GM21717 (cell line): ENCODE results near the gene TRPV4.

Source experiments
- ATAC-seq: cut with Tn5 transposase; IDR thresholded peaks from one replicate; pipeline ENCODE4 v1.9.1; 2021; ENCODE audit warnings: mild to moderate bottlenecking, moderate library complexity; ENCODE audit not compliant: unreplicated experiment

The TRPV4 gene

DNA sequence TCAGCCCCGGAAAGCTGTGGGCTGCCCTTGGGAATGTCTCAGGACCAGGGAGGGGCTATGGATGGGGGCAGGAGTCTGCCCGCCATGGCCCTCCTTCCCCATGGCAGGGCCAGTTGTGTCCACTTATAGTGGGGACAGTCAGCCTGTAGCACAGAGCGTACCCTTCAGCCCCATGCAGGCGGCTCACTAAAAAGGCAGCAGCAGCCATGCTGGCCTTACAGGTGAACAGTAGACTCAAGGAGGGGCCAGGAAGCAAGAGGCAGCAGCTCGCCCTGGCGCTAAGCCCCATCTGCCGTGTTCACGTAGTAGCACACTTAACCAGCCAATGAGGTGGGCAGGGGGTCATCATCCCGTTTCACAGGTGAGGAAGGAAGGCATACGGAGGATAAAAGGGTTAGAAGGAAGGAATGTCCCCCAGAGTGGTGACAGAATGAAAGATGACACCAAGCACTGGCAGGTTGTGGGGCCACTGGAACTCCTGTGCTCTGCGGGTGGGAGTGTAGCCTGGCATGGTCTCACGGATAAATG is 66.9 kb downstream of the TRPV4 start:
- ATAC-seq, result no peak

DNA sequence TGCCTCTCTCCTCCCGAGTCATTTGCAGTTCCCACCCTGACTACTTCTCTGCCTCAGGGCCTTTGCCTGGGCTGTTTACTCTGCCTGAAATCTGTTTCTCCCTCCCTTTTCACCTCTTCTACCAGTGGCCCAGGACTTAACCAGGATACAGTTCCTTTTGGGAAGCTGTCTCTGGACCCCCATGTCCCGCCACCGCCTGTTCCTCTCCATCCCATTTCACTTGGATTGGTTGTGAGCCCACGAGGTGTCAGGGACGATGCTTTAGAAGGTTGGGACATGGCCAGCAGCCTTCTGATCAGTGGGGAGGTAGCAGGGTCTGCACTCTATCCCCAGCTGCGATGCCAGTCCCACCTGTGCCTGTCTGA is 67.8 kb downstream of the TRPV4 start:
- ATAC-seq, result no peak

DNA sequence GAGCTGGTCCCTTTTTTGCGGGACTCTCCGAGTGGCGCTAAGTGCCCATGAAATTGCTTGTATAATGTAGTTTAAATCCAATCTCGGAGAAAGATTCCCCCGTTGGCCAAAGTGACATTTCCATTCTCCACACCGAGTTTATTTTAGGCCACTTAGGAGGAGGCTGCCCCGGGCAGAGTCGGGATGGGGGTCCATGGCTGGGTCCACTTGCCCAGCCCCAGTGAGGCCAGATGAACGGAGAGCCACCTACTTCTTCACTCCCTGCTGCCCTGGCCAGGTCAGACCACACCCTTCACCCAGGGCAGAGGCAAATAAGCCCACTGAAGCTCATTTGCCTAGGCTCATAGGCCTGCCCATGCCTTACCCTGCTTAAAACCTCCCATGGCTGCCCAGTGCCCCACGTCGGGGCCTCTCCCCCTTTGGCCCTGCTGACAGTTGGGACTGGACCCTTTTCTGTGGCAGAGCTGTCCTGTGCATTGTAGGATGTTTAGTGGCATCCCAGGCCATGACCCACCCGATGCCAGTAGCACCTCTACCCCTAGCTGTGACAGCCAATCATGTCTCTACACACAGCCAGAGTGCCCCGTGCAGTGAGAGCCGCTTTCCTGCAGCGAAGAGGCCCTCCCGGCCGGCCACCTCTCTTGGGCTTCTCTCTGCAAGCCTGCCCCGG is 68.3 kb downstream of the TRPV4 start:
- ATAC-seq, result no peak

DNA sequence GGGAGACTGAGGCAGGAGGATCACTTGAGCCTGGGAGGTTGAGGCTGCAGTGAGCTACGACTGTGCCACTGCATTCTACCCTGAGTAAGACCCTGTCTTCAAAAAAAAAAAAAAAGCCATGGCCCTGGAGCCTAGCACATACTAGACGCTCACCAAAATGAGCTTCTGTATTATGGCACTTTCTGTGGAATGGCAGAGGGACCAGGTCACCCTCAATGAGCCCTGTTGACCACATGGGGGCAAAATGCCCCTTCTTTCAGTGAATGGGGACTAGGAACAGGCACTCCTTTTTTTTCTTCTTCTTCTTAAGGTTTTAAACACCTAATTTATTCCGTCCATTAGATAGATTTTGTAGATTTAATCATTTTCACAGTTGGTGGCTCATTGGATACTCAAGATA is 69.1 kb downstream of the TRPV4 start:
- no peak for ATAC-seq

DNA sequence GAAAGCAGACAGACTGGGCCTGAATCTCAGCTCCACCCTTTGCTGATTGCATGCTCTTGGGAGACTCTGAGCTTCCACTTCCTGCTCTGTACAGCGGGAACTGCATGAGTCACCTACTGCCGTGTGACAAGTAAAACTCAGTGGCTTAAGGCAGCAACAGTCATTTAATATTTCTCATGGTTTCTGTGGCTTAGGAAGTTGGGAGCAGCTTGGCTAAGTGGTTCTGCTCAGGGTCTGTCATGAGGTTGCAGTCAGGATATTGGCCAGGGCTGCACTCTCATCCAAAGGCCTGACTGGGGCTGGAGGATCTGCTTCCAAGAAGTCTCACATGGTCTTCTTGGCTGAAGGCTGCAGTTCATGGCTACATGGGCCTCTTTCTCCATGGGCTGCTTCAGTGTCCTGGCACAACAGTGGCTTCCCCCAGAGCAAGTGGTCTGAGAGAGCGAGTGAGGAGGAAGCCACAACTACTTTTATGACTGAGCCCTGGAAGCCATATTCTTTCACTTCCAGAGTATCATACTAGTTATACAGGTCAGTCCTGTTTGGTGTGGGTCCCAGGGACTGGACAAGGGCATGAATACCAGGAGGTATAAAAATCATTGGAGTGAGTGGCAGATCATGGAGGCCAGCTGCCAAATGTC is 69.9 kb downstream of the TRPV4 start:
- ATAC-seq, result no peak

DNA sequence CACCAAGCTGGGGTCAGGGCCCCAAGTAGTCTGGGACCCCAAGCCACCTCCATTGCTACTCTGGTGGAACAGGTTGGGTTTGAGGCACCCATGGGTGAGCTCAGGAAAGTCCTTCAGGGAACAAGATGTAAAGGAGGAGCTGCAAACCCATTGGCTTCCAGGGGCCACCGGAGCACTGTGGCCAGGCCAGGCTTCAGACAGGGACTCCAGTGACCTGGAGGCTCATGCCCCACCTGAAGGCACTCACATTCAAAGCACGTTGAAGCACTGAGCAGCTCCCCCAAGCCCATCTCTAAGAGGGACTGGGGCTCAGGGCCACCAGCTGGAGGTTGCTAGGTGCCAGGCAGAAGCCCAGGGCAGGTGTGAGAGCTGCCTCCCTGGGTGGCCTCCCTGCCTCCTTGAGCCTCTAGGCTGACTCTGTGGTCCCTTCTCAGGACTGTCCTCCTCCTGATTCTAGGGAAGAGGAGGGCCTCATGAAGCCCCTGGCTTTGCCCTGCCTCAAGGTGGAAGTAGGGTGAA is 70.5 kb downstream of the TRPV4 start:
- ATAC-seq, result no peak

DNA sequence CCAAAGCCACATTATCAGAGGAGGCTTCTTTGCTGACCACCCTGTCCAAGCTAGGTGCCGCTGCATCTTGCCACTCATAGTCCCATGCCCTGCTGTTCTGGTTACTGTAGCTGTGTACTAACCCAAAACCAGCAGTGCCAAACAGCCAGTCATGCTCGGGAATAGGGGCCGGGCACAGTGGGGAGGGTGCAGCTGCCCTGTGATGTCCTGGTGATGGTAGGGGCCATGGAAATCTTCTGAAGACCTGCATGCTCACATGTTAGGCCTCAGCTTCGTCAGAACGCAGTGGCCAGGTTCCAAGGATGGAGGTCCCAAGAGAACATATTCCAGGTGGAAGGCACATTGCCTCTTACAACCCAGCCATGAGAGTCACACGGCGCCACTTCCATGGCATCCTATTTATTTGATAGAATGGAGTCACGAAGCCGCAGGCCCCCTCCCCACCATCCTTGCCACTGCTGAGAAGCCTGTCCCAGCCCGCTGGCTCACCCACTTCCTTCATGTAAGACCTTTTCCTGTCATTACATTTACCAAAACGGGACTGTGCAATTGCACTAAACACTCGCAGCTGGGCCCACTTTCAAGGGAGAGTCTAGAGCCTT is 71.0 kb downstream of the TRPV4 start:
- no peak for ATAC-seq

DNA sequence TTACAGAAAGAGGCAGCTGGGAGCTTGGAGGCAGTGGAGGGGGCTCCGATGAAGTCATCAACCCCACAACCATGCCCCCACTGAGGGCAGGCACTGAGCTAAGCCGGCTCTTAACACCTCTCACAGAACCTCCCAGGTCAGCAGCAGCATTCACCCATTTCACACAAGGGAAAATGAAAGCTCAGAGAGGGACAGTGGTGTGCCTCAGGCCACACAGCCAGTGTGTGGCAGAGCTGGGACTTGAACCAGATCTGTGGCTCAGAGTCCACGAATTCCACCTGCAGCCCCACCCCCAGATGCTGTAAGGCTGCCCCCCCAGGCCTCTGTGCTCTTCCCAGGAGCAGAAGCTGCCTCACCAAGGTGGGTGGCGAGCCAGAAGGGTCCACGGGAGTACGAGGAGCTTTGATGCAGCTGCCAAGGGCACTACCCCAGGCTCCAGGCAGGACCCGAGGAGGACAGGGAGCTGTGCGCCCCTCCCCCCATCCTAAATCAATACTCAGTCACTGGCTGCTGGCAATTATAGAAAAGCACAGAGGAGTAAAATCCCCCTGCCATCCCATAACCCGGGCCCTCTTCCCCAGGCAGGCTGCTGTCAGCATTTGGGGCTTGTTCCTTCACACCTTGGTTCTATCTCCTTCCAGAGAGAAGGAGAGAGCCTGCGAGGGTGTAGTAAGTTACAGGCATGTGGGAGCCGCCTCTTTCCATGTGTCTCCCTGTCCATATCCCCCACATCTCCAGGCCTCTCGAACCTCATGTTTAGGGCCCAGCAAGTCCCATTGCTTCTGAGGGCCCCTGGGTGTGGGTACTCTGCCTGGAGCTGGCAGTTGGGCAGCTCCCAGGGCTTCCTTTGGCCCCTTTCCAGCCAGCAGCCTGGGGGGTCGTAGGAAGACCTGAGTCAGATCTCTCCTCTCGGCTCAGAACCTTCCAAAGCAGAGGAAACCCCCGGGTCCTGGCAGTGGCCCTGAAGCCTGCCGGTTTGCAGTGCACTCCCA is 72.0 kb downstream of the TRPV4 start:
- no peak for ATAC-seq

DNA sequence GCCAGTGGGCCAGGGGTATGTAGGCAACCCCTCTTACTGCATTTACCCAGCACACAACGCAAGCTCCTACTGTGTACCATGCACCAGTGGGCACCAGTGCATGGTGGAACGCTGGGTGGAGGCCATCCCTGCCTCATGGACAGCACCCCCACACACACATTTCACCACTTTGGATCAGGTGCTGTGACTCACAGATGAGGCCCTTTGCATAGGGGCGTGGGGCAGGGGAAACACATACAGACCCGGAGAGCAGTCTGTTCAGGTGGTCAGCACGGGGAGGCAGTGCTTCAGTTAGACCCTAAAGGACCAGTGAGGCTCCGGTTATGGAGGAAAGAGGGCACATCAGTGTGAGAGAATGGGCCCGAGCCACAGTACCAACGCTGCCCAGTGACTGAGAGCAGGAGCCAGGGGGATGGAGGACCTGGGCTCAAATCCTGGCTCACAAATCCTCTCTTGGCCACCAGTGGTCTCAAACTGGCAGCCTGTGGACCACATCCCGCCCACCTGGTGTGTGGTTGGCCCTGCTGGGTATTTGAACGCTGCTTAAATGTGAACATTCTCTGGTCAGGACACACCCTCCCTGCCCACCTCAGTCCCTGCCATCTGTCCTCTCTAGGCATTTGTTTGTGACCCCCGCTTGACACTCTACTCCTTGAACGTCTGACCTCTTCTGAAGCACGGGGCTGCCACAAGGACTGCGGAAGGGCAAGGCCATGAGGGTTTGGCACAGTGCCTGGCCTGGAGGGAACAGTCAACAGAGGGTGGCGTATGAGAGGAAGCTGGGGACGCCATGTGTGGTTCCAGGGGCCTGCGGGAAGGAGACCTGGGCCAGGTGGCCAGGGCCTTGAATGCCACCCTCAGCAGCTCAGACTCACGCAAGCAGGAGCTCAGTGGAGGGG is 72.9 kb downstream of the TRPV4 start:
- no peak for ATAC-seq

DNA sequence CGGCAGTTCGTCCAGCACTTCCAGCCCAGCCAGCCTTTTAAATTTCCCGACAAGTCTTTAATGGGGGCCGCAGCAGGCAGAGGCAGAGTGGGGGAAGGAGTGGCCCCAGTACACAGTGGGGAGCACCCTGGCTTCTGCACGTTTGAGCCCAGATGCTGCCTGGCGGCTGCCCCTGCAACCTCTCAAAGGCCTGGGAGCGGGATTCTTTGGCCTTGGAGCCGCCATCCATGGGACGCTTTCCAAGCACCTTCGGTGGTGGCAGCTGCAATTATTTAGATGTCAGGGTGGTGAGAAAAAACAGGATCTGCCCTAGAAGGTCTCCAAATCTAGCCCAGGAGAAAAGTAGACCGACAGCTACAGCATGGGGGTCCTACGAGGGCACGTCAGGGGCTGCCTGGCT is 73.6 kb downstream of the TRPV4 start:
- ATAC-seq, result no peak

DNA sequence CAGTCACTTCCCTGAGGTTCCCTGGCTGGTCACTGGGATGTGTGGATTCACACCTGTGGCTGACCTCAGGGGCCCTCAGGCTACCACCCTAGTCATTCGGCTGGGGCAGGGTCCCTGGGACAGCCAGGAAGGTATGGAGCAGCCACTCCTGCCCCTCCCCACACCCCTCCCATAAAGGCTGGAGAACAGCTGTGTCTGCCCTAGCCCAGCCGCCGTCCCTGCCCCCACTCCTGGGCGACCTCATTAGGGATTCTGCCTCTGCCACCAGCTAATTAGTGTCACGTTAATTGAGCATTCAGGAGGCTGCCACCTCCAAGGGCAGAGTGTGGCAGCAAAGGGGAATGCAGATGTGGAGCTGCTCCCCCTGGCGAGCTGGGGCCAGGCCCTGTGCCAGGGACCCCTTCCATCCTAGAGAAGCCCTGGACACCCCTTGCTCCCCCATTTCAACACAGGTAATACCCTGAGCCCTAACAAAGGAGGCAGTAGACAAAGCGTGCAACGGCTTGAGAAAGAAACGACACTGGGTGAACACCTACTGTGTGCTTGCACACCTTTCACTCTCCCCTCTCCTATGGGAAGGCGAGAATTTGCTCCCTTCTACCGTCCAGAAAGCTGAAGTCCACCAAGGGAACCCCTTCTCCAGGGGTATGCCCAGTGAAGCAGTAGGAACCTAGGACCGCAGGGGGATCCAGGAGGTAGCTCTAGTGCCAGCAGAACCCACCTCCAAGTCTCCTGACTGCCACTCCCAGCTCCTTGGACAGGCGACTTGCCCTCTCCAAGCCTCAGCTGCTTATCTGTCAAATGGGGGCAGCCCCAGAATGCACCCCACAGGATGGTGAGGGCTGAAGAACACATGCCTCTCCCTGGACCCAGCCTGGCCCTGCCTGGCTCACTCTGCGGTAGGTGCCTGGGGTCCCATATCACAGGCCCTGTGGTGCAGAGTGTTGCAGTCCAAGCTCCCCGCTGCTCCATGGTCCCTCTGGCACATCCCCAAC is 74.5 kb downstream of the TRPV4 start:
- ATAC-seq, result no peak

DNA sequence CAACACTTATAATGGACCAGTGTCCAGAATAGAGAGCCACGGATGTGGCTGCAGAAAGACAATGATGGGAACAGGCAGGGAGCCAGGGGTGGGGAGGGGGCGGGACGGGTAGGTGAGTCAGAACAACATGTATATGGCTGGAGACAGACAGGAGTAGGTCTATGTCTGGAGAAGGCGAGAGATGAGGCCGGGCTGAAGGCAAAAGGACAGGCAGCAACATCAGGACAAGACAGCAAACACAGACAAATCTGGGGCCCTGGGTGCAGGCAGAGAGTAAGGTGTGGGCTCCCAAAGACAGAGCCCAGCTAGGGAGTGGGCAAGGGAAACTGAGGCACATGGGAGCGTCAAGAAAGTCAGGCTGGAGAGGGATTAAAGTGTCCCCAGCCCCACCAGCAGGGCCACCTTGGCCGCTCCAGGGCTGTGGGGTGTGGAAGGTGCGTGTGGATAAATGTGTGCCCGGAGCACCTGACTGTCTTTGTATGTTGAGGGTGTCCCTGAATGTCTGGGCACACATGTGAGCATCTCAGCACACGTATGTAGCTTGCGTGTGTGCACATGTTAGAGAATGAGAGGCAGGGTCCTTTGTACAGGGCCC is 75.4 kb downstream of the TRPV4 start:
- ATAC-seq, result no peak

DNA sequence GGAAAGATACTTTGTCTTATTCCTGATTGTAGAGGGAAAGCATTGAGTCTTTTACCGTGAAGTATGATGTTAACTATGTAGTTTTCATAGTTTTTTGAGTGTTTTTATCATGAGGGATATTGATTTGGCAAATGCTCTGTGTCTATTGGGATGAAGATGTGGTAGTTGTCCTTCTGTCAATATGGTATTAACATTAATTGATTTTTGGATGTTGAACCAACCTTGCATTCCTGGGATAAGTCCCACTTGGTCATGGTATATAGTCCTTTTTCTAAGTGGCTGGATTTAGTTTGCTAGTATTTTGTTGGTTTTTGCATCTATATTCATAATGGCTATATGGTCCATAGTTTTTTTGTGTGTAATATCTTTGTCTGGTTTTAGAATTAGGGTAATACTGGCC is 76.7 kb downstream of the TRPV4 start:
- ATAC-seq, result no peak

DNA sequence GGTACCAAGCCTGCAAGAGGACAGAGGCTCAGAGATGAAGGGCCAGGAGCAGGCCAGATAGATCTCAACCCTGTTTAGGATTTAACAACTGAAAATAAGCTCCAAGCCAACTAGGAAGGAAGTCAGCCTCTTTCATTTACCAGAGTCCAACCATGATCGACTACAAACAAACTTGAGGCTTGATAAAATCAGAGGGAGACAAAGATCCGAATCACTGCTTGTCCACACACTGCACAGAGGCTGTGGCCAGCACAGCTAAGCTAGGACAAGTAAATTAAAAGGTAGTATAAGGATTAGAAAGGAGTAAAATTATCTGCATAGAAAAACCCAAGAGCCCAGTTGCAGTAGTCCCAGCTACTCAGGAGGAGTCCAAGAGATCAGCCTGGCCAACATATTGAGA is 79.2 kb downstream of the TRPV4 start:
- no peak for ATAC-seq

DNA sequence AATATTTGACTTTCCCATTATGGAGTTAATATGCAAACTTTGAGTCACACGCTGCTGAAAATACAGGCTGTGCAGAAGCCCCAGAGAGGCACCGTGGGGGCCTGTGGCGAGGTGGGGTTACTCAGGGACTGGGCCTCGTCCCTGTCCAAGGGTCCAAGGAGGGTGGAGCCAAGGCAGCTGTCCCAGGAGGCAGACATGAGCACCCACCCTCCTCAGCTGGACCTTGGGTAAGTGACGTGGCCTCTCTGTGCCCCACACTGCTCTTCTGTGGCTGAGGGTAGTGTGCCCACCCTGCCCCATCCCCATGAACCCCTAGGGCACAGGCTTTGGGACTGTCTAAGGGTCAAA is 80.2 kb downstream of the TRPV4 start:
- no peak for ATAC-seq

DNA sequence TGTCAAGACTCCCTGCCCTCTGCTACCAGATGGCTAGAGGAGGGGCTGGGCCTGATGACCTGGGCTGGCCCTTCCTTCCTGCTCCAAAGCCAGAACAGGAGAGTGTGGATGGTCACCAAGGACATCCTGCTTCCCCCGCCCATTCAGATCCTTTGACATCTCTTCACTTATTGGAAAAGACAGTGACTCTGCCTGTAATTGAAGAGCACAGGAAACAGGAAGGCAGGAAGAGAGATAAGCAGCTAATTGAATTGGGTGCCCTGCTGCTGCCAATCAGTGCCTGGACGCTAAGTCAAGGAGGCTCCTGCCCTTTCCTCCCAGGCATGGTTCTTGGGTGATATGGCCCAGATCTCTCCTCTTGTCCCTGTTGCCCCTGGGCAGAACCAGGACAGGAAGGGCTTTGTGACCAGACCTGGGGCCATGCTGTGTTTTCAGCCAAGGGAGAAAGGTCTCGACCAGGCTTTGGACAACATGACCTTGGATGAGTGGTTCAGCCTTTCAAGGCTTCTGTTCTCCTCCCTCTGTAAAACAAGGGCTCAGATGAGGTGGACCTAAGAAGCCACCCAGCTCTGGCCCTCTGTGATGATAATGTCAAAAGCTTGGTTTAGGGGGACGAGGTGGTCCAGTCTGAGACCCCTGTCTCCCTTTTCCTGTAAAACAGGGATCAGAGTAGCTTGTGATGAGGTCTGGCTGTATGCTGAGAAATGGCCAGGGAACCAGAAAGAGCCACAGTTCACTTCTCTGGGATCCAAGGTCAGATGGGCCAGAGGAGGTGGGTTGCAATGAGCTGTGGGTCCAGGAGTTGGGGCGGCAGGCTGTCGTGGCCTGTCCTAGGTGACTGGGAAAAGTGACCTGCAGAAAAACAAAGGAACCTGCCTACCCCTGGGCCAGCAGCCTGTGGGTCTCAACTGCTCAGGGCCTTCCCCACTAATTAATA is 80.8 kb downstream of the TRPV4 start:
- ATAC-seq, result no peak
